Neural progenitor cell (in vitro differentiated cells): ENCODE measurements around the gene LTBP3.

Experiments
- CTCF ChIP-seq: fragments of 200-600 bp; sonication (generic); IDR thresholded peaks from 2 replicates; pipeline ENCODE4 v1.5.1; 2017; ENCODE audit warnings: antibody characterized with exemption, mild to moderate bottlenecking
- EZH2 ChIP-seq: fragments of 200-600 bp; sonication (generic); IDR thresholded peaks from 2 replicates; pipeline ENCODE4 v1.6.1; 2017; ENCODE audit warnings: antibody characterized with exemption, mild to moderate bottlenecking, moderate library complexity
- EZH2phosphoT487 ChIP-seq: fragments of 200-600 bp; sonication (generic); IDR thresholded peaks from 2 replicates; pipeline ENCODE4 v1.6.1; 2017; ENCODE audit warnings: antibody characterized with exemption

DNA sequence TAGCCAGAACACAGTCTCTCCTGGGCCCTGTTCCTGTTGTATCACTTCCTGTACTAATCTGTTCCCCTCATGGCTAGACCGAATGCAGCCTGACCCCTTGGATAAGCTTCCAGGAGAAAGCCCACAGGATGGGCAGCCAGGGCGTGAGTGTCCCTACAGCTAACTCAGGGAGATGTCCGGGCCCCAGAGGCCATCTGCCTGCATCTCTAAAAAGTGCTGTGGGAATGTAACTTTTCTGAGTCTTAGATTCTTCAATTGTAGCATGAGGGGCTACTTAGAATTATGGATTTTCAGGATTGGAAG, 67.0 kb downstream of the LTBP3 start:
- TF ChIP-seq CTCF (no peak), EZH2phosphoT487 (no peak), EZH2 (no peak)
